ENCODE data around the gene CRISP3.
"Not testable (repeated sequence)": the region's sequence is repeated elsewhere in the genome, so short reads cannot be mapped to it uniquely, and the experiment has no call there.

Gene CRISP3

GRCh38 chr6:49744259-49744658 is at the start of gene CRISP3:
Gene CRISP3 (minus strand): TSS chr6:49744388. CDS start chr6:49744367, 21 bp downstream.
- no peak for DNase-seq (ENCODE audit: low read depth)

GRCh38 chr6:49790341-49790740 is 46.2 kb upstream of the CRISP3 start:
- no peak for DNase-seq (ENCODE audit: low read depth)

- no peak for DNase-seq (ENCODE audit: low read depth)
Measured at GRCh38 chr6:49787176-49787575, 43.0 kb upstream of the CRISP3 start, which contains the start of gene PGK2. Gene PGK2 (minus strand): TSS chr6:49787285. CDS start chr6:49787187, 98 bp downstream.

- no peak for DNase-seq (ENCODE audit: low read depth)
Measured at GRCh38 chr6:49784272-49784671, 40.1 kb upstream of the CRISP3 start.

GRCh38 chr6:49782725-49783124 is 38.5 kb upstream of the CRISP3 start:
- no peak for DNase-seq (ENCODE audit: low read depth)

GRCh38 chr6:49782293-49782692 is 38.1 kb upstream of the CRISP3 start:
- DNase-seq (ENCODE audit: low read depth) = no peak

- no peak for DNase-seq (ENCODE audit: low read depth)
Measured at GRCh38 chr6:49776444-49776843, 32.3 kb upstream of the CRISP3 start.

GRCh38 chr6:49775043-49775442 is 30.9 kb upstream of the CRISP3 start:
- DNase-seq (ENCODE audit: low read depth) = no peak

- DNase-seq (ENCODE audit: low read depth) = no peak
Measured at GRCh38 chr6:49772285-49772684, 28.1 kb upstream of the CRISP3 start.

- no peak for DNase-seq (ENCODE audit: low read depth)
Measured at GRCh38 chr6:49766762-49767161, 22.6 kb upstream of the CRISP3 start.

- DNase-seq (ENCODE audit: low read depth) = no peak
Measured at GRCh38 chr6:49764571-49765236, 20.5 kb upstream of the CRISP3 start.

- no peak for DNase-seq (ENCODE audit: low read depth)
Measured at GRCh38 chr6:49743429-49743828, 759 bp downstream of the CRISP3 start.

GRCh38 chr6:49739423-49739822 is 4.8 kb downstream of the CRISP3 start:
- DNase-seq (ENCODE audit: low read depth) = no peak

GRCh38 chr6:49736017-49736508 is 8.1 kb downstream of the CRISP3 start:
- DNase-seq (ENCODE audit: low read depth) = no peak

- DNase-seq (ENCODE audit: low read depth) = no peak
Measured at GRCh38 chr6:49733680-49734079, 10.5 kb downstream of the CRISP3 start.

- DNase-seq (ENCODE audit: low read depth) = no peak
Measured at GRCh38 chr6:49732781-49733180, 11.4 kb downstream of the CRISP3 start.

GRCh38 chr6:49730251-49730650 is 13.9 kb downstream of the CRISP3 start:
- no peak for DNase-seq (ENCODE audit: low read depth)

GRCh38 chr6:49723917-49724316 is 20.3 kb downstream of the CRISP3 start:
- DNase-seq (ENCODE audit: low read depth) = not testable (repeated sequence)

- no peak for DNase-seq (ENCODE audit: low read depth)
Measured at GRCh38 chr6:49721297-49721696, 22.9 kb downstream of the CRISP3 start.

- DNase-seq (ENCODE audit: low read depth) = no peak
Measured at GRCh38 chr6:49720372-49720771, 23.8 kb downstream of the CRISP3 start.

- no peak for DNase-seq (ENCODE audit: low read depth)
Measured at GRCh38 chr6:49713346-49713745, 30.8 kb downstream of the CRISP3 start, which contains the start of gene CRISP2. Gene CRISP2 (minus strand): TSS chr6:49713543. CDS start chr6:49709196, 4,347 bp downstream.

- no peak for DNase-seq (ENCODE audit: low read depth)
Measured at GRCh38 chr6:49698478-49698877, 45.7 kb downstream of the CRISP3 start.

- no peak for DNase-seq (ENCODE audit: low read depth)
Measured at GRCh38 chr6:49693512-49693911, 50.7 kb downstream of the CRISP3 start.

GRCh38 chr6:49692534-49692933 is 51.7 kb downstream of the CRISP3 start:
- no peak for DNase-seq (ENCODE audit: low read depth)

Measured in stimulated activated CD8-positive, alpha-beta memory T cell treated with anti-CD3 and anti-CD28 coated beads, Interleukin-4, amount 100 ng/mL, for 24 hours (primary cell).